Stomach smooth muscle (tissue), 2 donors: Measurements from ENCODE around the gene GNB4.

Source experiments
- H3K27ac ChIP-seq: one replicate; pipeline ENCODE4 v1.7.0; 2013; ENCODE audit warnings: mild to moderate bottlenecking, low read length, inconsistent platforms
- H3K27me3 ChIP-seq, 2 donors: one replicate each; pipeline ENCODE4 v1.7.0; 2013; ENCODE audit warnings: low read length in 2 of 2; ENCODE audit not compliant: insufficient read depth in 2 of 2, control insufficient read depth in 1 of 2
- H3K36me3 ChIP-seq, 2 donors: one replicate each; pipeline ENCODE4 v1.7.0; 2013; ENCODE audit warnings: low read length in 2 of 2; ENCODE audit not compliant: control insufficient read depth in 2 of 2, insufficient read depth in 2 of 2
- H3K4me1 ChIP-seq: one replicate; pipeline ENCODE4 v1.7.0; 2013; ENCODE audit warnings: low read length; ENCODE audit not compliant: control insufficient read depth, insufficient read depth
- H3K4me3 ChIP-seq, 2 donors: one replicate each; pipeline ENCODE4 v1.7.0; 2013; ENCODE audit warnings: low read length in 2 of 2
- H3K9ac ChIP-seq, 2 donors: one replicate each; pipeline ENCODE4 v1.7.0; 2013; ENCODE audit warnings: low read length in 2 of 2, mild to moderate bottlenecking in 1 of 2
- H3K9me3 ChIP-seq, 2 donors: one replicate each; pipeline ENCODE4 v1.7.0; 2013; ENCODE audit warnings: low read length in 2 of 2; ENCODE audit not compliant: control insufficient read depth in 2 of 2
- donor health status: healthy.
- donor health status: Pancreatic carcinoma.

GNB4 gene

DNA sequence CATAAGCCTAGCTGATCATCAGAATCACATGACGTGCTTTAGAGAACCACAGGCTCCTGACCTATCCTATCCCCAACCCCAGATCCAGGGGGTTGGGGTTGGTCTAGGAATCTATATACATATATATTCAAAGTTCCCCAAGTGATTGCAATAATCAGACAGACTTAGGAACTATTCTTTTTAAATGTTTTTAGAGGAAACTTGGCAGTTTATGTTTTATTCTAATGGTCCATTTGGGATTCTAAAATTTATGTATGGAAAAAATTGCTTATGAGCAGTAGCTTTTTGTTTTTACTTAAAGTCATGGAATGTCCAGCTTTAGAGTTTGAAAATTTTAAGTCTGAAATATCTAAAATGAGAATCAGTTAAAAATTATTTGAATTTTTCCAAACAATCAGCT is 81.6 kb downstream of the GNB4 start:
- H3K36me3 ChIP-seq: peaks cover 9 to 12% of the 10 kb centered on the region in 2 donors
- H3K27me3 ChIP-seq: no peaks in the 10 kb centered on the region
- H3K9me3 ChIP-seq: no peaks in the 10 kb centered on the region
- H3K4me3 ChIP-seq: no peak overlapping the region
- no peak overlapping the region for H3K27ac ChIP-seq
- H3K4me1 ChIP-seq: no peaks in the 10 kb centered on the region
- H3K9ac ChIP-seq: no peak overlapping the region

DNA sequence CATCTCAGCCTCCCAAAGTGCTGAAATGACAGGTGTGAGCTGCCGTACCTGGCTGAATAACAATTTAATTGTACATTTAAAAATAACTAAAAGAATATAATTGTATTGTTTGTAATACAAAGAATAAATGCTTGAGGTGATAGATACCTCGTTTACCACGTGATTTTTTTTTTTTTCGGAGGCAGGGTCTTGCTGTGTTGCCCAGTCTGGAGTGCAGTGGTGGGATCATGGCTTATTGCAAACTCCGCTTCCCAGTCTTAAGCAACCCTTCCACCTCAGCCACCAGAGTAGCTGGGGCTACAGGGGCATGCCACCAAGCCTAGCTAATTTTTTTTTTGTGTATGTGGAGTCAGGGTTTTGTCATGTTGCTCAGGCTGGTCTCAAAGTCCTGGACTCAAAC is 87.9 kb downstream of the GNB4 start:
- no peaks in the 10 kb centered on the region for H3K9me3 ChIP-seq
- H3K4me3 ChIP-seq: no peak overlapping the region
- no peaks in the 10 kb centered on the region for H3K4me1 ChIP-seq
- no peak overlapping the region for H3K9ac ChIP-seq
- no peaks in the 10 kb centered on the region for H3K27me3 ChIP-seq
- peaks cover 21 to 37% of the 10 kb centered on the region in 2 donors for H3K36me3 ChIP-seq
- H3K27ac ChIP-seq: no peak overlapping the region

DNA sequence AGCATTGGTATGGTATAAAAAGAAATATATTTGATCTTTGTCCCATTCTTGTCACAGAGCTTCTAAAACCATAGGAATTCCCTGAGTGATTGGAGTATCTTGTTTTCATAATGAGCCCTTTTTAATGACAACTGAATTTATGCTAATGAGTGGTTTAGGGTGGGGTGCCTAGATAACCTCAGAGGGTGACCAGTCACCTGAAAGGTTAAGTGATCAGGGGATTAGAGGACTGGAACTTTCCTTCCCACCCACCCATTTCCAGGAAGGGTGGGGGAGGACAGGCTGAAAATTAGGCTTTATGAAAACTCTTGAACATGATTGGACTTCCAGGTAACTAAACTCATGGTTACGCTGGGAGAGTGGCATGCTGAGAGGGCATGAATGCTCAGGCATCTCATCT is 95.3 kb downstream of the GNB4 start:
- H3K27ac ChIP-seq: no peak overlapping the region
- H3K4me3 ChIP-seq: no peak overlapping the region
- H3K9ac ChIP-seq: no peak overlapping the region
- peaks cover 26 to 47% of the 10 kb centered on the region in 2 donors for H3K36me3 ChIP-seq
- no peaks in the 10 kb centered on the region for H3K27me3 ChIP-seq
- H3K9me3 ChIP-seq: no peaks in the 10 kb centered on the region
- H3K4me1 ChIP-seq: no peaks in the 10 kb centered on the region

DNA sequence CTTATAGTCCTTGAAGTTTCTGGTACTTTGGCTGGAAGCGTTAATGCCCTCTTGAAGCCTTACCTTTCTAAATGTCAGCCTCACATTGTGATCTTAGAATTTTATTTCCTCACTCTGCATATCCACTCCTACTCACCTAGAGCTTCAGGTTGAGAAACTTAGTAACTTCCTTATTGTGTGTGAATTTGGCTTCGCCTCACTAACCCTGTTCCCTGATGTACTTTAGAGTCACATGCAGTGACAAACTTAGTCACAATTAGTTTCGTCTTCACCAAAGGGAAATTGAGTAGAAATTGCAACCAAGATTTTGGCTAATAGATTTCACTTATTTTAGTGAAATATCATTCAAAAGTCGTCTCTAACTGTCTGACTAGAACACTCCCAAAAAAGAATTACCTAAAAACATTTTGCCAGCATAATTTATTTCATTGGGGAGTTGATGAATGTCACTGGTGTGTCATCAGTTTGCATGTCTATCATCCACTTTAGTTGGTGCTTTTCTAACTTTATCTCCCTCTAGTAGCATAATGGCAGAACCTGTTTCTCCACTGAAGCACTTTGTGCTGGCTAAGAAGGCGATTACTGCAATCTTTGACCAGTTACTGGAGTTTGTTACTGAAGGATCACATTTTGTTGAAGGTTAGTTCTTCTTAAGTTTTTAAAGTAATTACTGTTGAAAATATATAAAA is 102.8 kb downstream of the GNB4 start:
- Histone ChIP-seq H3K9ac (peak overlapping the region; percentile 55 to 81), H3K27me3 (no peaks in the 10 kb centered on the region), H3K9me3 (no peaks in the 10 kb centered on the region), H3K4me1 (peaks cover 2% of the 10 kb centered on the region), H3K4me3 (peak overlapping the region; percentile 92), H3K27ac (no peak overlapping the region), H3K36me3 (peaks cover 5 to 8% of the 10 kb centered on the region in 2 donors)

DNA sequence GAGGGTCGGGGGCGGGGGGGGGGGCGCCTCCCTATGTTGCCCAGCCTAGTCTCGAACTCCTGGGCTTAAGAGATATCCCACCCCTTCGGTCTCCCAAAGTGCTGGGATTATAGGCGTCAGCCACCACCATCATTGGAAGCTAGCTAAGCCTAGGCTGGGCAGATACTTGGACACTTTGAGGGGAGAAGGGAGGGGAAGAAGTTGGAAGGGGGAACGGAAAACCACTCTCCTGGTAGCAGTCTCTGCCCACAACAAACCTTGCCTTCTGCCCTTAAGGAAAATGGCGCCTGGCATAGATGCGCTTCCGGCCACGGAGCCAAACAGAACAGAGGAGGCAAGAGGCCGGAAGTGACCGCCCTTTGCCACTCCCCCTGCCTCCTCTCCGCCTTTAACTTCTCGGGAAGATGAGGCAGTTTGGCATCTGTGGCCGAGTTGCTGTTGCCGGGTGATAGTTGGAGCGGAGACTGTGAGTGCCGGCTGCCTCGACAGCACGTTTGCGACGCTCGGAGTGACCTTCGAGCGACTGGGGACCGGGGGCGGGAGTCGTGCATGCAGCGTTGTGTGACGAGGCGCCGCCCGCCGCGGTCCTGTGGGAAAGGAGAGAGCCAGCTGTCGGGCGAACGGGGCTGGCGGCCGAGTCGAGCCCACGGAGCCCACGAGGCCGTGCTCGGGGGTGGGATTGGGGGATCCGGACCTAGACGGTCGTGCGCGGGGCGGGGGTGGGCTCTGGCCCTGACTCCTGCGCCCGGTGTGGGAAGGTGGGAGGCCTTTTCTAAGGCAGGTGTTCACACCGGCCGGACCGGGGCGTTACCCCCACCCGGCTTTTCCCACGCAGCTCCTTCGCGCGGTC is 103.7 kb downstream of the GNB4 start, which contains the start of gene MFN1:
MFN1 (plus strand) TSS at position 365 of the 850 bp plus-strand sequence. CDS start 1,143 bp downstream, outside the sequence.
- H3K27me3 ChIP-seq: no peaks in the 10 kb centered on the region
- peak within 1 kb of the TSS; percentile 92 for H3K4me3 ChIP-seq
- peaks cover 2% of the 10 kb centered on the region for H3K4me1 ChIP-seq
- H3K9ac ChIP-seq: peak within 1 kb of the TSS; percentile 58 to 81
- H3K27ac ChIP-seq: peak within 1 kb of the TSS; percentile 68
- peaks cover 4 to 5% of the 10 kb centered on the region in 2 donors for H3K36me3 ChIP-seq
- no peaks in the 10 kb centered on the region for H3K9me3 ChIP-seq
